Neutrophil (primary cell): ENCODE data around the gene ZNF511.

ENCODE experiments used
- H3K27ac ChIP-seq: fragments of 200-600 bp; sonication (generic); 2 replicates; pipeline ENCODE4 v1.5.1; 2016; ENCODE audit warnings: mild to moderate bottlenecking, moderate library complexity
- H3K27me3 ChIP-seq: fragments of 200-600 bp; sonication (generic); 2 replicates; pipeline ENCODE4 v1.6.0; 2016; ENCODE audit warnings: mild to moderate bottlenecking
- H3K36me3 ChIP-seq: fragments of 200-600 bp; sonication (generic); 2 replicates; pipeline ENCODE4 v1.5.1; 2017
- H3K4me1 ChIP-seq, 2 experiments: fragments of 200-600 bp in 1 of 2; sonication (generic) in 1 of 2; 1 replicate in 1 of 2; 2 replicates in 1 of 2; pipeline versions ENCODE4 v1.5.1 to v1.6.1; 2013 to 2016; ENCODE audit warnings: low read depth in 1 of 2, low read length in 1 of 2, mild to moderate bottlenecking in 1 of 2, moderate library complexity in 1 of 2; ENCODE audit not compliant: control insufficient read depth in 1 of 2, insufficient read depth in 1 of 2
- H3K4me3 ChIP-seq, 2 experiments: fragments of 200-600 bp in 1 of 2; sonication (generic) in 1 of 2; 1 replicate in 1 of 2; 2 replicates in 1 of 2; pipeline ENCODE4 v1.5.1; 2013 to 2016; ENCODE audit warnings: low read depth in 1 of 2, low read length in 1 of 2, mild to moderate bottlenecking in 1 of 2, moderate library complexity in 1 of 2
- H3K9me3 ChIP-seq: fragments of 200-600 bp; sonication (generic); 2 replicates; pipeline ENCODE4 v1.5.1; 2016
- TF ChIP-seq, protein P1 (sequence below): fragments of 200-600 bp; sonication (generic); IDR thresholded peaks from 2 replicates; pipeline ENCODE4 v1.5.1; 2016; ENCODE audit warnings: antibody characterized with exemption

Gene ZNF511

DNA sequence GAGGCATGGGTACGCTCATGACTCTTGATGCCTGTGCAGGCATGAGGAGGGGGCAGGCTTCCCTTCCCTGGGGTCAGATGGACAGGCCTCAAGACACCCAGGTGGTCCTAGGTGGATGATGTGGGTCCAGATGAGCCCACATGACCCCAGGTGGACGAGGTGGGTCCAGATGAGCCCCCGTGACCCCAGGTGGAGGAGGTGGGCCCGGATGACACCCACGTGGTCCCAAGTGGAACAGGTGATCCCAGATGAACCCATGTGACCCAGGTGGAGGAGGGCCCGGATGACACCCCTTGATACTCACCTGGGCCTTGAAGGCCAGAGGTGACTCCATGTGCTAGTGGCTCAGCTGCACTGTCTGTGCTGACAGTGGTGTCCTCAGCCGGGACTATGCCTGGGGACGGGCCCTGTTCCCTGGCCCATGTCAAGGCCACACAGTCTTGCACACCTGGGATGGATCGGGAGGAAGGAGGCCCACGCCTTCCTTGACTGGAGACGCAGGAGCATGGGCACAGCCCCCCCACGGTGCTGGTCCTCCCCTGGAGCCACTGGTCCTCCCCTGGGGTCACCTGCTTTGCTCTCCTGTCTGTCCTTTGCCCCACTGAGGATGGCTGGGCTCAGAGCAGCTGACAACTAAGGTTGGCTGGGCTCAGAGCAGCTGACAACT, 41.7 kb downstream of the ZNF511 start:
- Histone ChIP-seq H3K9me3 (no peaks in the 10 kb centered on the region), H3K27me3 (peaks cover 71% of the 10 kb centered on the region), H3K27ac (no peak overlapping the region), H3K36me3 (no peaks in the 10 kb centered on the region), H3K4me3 (no peak overlapping the region), H3K4me1 (no peaks in the 10 kb centered on the region)
- TF ChIP-seq, protein P1, sequence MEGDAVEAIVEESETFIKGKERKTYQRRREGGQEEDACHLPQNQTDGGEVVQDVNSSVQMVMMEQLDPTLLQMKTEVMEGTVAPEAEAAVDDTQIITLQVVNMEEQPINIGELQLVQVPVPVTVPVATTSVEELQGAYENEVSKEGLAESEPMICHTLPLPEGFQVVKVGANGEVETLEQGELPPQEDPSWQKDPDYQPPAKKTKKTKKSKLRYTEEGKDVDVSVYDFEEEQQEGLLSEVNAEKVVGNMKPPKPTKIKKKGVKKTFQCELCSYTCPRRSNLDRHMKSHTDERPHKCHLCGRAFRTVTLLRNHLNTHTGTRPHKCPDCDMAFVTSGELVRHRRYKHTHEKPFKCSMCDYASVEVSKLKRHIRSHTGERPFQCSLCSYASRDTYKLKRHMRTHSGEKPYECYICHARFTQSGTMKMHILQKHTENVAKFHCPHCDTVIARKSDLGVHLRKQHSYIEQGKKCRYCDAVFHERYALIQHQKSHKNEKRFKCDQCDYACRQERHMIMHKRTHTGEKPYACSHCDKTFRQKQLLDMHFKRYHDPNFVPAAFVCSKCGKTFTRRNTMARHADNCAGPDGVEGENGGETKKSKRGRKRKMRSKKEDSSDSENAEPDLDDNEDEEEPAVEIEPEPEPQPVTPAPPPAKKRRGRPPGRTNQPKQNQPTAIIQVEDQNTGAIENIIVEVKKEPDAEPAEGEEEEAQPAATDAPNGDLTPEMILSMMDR, result no peak

DNA sequence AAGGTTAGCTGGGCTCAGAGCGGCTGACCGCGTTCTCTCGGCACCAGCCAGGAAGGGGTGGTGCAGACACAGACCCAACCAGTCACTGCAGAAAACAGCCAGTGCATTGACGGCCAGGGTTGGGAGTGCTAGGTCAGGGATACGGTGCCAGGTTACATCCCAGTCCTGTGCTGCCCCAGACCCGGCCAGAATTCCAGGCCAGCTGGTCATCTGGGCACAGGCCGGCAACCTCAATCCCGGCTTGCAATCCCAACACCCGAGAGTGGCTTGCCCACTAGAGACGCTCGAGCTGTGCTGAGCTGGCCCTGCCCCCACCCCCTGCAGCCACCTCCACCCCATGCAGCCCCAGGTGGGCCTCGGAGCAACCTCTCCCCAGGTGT, 42.2 kb downstream of the ZNF511 start:
- H3K27ac ChIP-seq, result no peak overlapping the region
- H3K36me3 ChIP-seq, result no peaks in the 10 kb centered on the region
- H3K27me3 ChIP-seq, result peaks cover 71% of the 10 kb centered on the region
- no peaks in the 10 kb centered on the region for H3K9me3 ChIP-seq
- no peak overlapping the region for H3K4me3 ChIP-seq
- H3K4me1 ChIP-seq, result no peaks in the 10 kb centered on the region
- TF ChIP-seq, protein P1, result no peak

DNA sequence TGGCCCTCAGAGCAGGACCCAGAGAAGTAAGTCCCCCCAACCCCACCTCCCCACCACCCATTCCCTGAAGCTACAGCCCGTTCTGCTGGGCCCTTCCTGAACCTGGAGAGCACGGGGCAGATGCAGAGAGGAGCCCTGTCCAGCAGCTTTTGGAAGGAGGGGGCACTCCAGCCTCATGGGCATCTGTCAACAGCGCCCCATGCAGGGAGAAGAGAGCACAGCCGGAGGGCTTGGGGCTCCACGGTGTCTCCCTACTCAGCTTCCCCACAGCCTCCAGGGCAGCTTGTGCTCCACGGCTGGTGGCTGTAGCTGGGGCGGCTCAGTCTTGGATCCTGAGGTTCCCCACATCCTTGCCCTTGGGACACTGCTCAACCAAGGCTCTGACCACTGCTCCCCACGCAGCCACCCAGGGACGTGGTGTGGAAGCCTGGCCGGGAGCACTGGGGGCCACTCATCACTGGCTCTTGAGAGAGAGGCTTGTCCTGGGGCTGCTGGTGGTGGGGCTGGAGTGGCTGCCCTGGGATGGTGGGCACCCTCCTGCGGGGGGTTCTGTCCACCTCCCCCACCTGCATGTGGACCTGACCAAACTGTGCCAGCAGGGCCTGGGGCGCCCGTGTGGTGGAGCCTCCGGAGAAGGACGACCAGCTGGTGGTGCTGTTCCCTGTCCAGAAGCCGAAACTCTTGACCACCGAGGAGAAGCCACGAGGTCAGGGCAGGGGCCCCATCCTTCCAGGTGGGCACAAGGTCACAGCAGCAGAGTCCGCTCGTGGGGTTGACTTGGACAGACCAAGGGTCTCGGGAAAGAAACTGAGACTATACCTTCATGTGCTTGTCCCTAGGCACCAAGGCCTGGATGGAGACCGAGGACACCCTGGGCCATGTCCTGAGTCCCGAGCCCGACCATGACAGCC, 42.9 kb downstream of the ZNF511 start:
- no peaks in the 10 kb centered on the region for H3K36me3 ChIP-seq
- H3K4me1 ChIP-seq, result peaks cover 1 to 2% of the 10 kb centered on the region in 2 experiments
- TF ChIP-seq, protein P1, result no peak
- H3K4me3 ChIP-seq, result no peak overlapping the region
- no peaks in the 10 kb centered on the region for H3K9me3 ChIP-seq
- H3K27me3 ChIP-seq, result peaks cover 71% of the 10 kb centered on the region
- H3K27ac ChIP-seq, result no peak overlapping the region

- Histone ChIP-seq H3K4me1 (peaks cover 12 to 13% of the 10 kb centered on the region in 2 experiments), H3K9me3 (no peaks in the 10 kb centered on the region), H3K4me3 (no peak overlapping the region), H3K27ac (no peak overlapping the region), H3K36me3 (no peaks in the 10 kb centered on the region), H3K27me3 (peaks cover 71% of the 10 kb centered on the region)
- TF ChIP-seq, protein P1, result no peak
Measured at GRCh38 chr10:133353202-133353959, 44.7 kb downstream of the ZNF511 start.

DNA sequence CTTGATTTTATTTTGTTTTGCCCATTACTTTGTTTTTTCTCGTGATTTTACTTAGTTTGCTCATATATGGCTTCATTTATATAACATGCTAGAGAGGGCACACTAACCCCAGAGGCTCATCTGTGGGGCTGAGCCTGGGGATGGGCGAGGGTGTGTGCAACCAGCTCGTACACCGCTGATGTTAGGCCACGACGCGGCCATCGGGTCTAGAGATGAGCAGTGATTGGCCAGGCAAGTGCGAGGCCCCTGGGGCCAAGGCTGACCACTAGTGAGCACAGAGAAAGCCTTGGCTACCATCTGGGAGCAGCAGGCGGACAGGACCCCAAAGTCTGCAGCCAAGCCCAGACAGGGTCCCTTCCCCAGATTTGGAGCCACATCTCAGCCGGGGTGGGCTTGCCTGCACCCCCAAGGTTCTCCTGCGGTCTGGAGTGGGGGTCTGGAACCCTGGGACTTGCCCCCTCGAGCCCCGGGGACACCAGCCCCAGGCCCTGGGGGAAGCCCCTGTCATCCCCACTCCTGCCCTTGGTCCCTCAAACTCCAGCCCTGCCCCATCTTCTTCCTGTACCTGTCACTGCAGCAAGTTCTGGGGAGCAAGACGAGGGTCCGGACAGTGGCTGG, 45.4 kb downstream of the ZNF511 start:
- H3K4me1 ChIP-seq, result peaks cover 12 to 13% of the 10 kb centered on the region in 2 experiments
- no peaks in the 10 kb centered on the region for H3K9me3 ChIP-seq
- H3K27ac ChIP-seq, result no peak overlapping the region
- no peaks in the 10 kb centered on the region for H3K36me3 ChIP-seq
- TF ChIP-seq, protein P1, result no peak
- H3K27me3 ChIP-seq, result peaks cover 69% of the 10 kb centered on the region
- H3K4me3 ChIP-seq, result no peak overlapping the region
